ENCODE measurements around the gene MRTO4.
"Not testable (repeated sequence)": the region's sequence is repeated elsewhere in the genome, so short reads cannot be mapped to it uniquely, and the experiment has no call there.

MRTO4 gene

GRCh38 chr1:19251305-19252196 lies at the start of gene MRTO4, which contains the start of gene EMC1:
Gene MRTO4, plus strand, starts transcription at chr1:19251805. Its CDS starts 31 bp downstream, at chr1:19251836.
Gene EMC1, minus strand, starts transcription at chr1:19251524. Its CDS starts 15 bp downstream, at chr1:19251509.
- DNase-seq: peak; percentile 58

GRCh38 chr1:19202396-19202795 lies 49.2 kb upstream of the MRTO4 start:
- DNase-seq: no peak

- DNase-seq: no peak
Measured at GRCh38 chr1:19203440-19203839, 48.2 kb upstream of the MRTO4 start.

GRCh38 chr1:19204446-19205266 lies 46.9 kb upstream of the MRTO4 start:
- DNase-seq: no peak

GRCh38 chr1:19205403-19205802 lies 46.2 kb upstream of the MRTO4 start:
- no peak for DNase-seq

- DNase-seq: no peak
Measured at GRCh38 chr1:19205845-19206244, 45.8 kb upstream of the MRTO4 start.

GRCh38 chr1:19206947-19207346 lies 44.7 kb upstream of the MRTO4 start:
- DNase-seq: no peak

GRCh38 chr1:19208710-19209438 lies 42.7 kb upstream of the MRTO4 start:
- DNase-seq: no peak

- DNase-seq: no peak
Measured at GRCh38 chr1:19209439-19209989, 42.1 kb upstream of the MRTO4 start.

GRCh38 chr1:19209990-19210771 lies 41.4 kb upstream of the MRTO4 start, which contains the start of gene UBR4:
Gene UBR4, minus strand, starts transcription at chr1:19210266. Its CDS starts 18 bp downstream, at chr1:19210248.
- peak; percentile 86 for DNase-seq

GRCh38 chr1:19210772-19211549 lies 40.6 kb upstream of the MRTO4 start:
- DNase-seq: no peak

GRCh38 chr1:19212167-19212566 lies 39.4 kb upstream of the MRTO4 start:
- DNase-seq: no peak

- DNase-seq: no peak
Measured at GRCh38 chr1:19213580-19213979, 38.0 kb upstream of the MRTO4 start.

GRCh38 chr1:19216585-19216984 lies 35.0 kb upstream of the MRTO4 start:
- not testable (repeated sequence) for DNase-seq

- no peak for DNase-seq
Measured at GRCh38 chr1:19219451-19219850, 32.2 kb upstream of the MRTO4 start.

GRCh38 chr1:19220080-19220846 lies 31.3 kb upstream of the MRTO4 start:
- no peak for DNase-seq

GRCh38 chr1:19220991-19221390 lies 30.6 kb upstream of the MRTO4 start:
- no peak for DNase-seq

- no peak for DNase-seq
Measured at GRCh38 chr1:19222573-19222972, 29.0 kb upstream of the MRTO4 start.

- no peak for DNase-seq
Measured at GRCh38 chr1:19222979-19223824, 28.4 kb upstream of the MRTO4 start.
